Breast epithelium (tissue), 4 donors: Measurements from ENCODE around the gene SMYD2. TPM values are rescaled to one million over a fixed set of nuclear protein-coding genes. Genes with fewer than 3 reads are reported as not detected.

Experiments
- DNase-seq, 2 donors: peaks; one replicate each; pipeline ENCODE4 v3.0.0-alpha.2; 2019; ENCODE audit warnings: low spot score in 2 of 2
- H3K27ac ChIP-seq, 2 donors: fragments of 200-600 bp; sonication (generic) in 1 of 2; one replicate each; pipeline ENCODE4 v1.5.1; 2016 to 2019; ENCODE audit warnings: mild to moderate bottlenecking in 1 of 2
- H3K27me3 ChIP-seq, 2 donors: fragments of 200-600 bp; sonication (generic) in 1 of 2; one replicate each; pipeline versions ENCODE4 v1.5.1 to v1.6.0; 2017 to 2019; ENCODE audit warnings: control low read depth in 1 of 2, mild to moderate bottlenecking in 1 of 2
- H3K36me3 ChIP-seq: fragments of 200-600 bp; one replicate; pipeline ENCODE4 v1.5.1; 2019
- H3K4me1 ChIP-seq, 2 donors: fragments of 200-600 bp; sonication (generic); one replicate each; pipeline ENCODE4 v1.5.1; 2016 to 2019; ENCODE audit warnings: control low read depth in 1 of 2
- H3K4me3 ChIP-seq, 3 donors: fragments of 200-600 bp; sonication (generic); 1 replicate in 2 of 3; 2 replicates in 1 of 3; pipeline ENCODE4 v1.5.1; 2016 to 2019; ENCODE audit warnings: mild to moderate bottlenecking in 3 of 3, moderate library complexity in 2 of 3
- H3K9me3 ChIP-seq, 2 donors: fragments of 200-600 bp; sonication (generic) in 1 of 2; one replicate each; pipeline ENCODE4 v1.5.1; 2016 to 2019; ENCODE audit warnings: control low read depth in 1 of 2
- POLR2A ChIP-seq: fragments of 450-650 bp; IDR thresholded peaks from one replicate; pipeline ENCODE4 v1.6.1; 2016; ENCODE audit warnings: antibody characterized with exemption, mild to moderate bottlenecking, moderate library complexity
- POLR2AphosphoS5 ChIP-seq, 3 donors: sonication (generic); formaldehyde crosslinking; IDR thresholded peaks; one replicate each; pipeline ENCODE4 v1.6.1; 2017; ENCODE audit warnings: antibody characterized with exemption in 3 of 3
- intact Hi-C: fragments of 100-400 bp; cut with DNase I; formaldehyde crosslinking; loops from one replicate; pipeline ENCODE4 v1.15.1; 2023; ENCODE audit warnings: low total_unique reads
- total RNA-seq, 3 donors: library from RNA; depleted of rRNA; stranded (reverse); fragments of >200 nt; gene quantifications; one replicate each; pipeline ENCODE4 v1.1.0, GENCODE V29; 2016
- TF ChIP-seq, protein P1 (sequence below), 3 donors: fragments of 450-650 bp; IDR thresholded peaks; one replicate each; pipeline ENCODE4 v1.5.1; 2016 to 2017; ENCODE audit warnings: antibody characterized with exemption in 3 of 3, mild to moderate bottlenecking in 3 of 3, moderate library complexity in 3 of 3

Gene SMYD2
- total RNA-seq, 3 donors from 2014 or later: 30.9 to 37.3 (median 37.0) TPM

- Histone ChIP-seq H3K27ac (no peak overlapping the region), H3K9me3 (no peaks in the 10 kb centered on the region), H3K36me3 (no peaks in the 10 kb centered on the region), H3K27me3 (no peaks in the 10 kb centered on the region), H3K4me3 (no peak overlapping the region), H3K4me1 (no peaks in the 10 kb centered on the region)
- no peak for DNase-seq
- TF ChIP-seq, protein P1, sequence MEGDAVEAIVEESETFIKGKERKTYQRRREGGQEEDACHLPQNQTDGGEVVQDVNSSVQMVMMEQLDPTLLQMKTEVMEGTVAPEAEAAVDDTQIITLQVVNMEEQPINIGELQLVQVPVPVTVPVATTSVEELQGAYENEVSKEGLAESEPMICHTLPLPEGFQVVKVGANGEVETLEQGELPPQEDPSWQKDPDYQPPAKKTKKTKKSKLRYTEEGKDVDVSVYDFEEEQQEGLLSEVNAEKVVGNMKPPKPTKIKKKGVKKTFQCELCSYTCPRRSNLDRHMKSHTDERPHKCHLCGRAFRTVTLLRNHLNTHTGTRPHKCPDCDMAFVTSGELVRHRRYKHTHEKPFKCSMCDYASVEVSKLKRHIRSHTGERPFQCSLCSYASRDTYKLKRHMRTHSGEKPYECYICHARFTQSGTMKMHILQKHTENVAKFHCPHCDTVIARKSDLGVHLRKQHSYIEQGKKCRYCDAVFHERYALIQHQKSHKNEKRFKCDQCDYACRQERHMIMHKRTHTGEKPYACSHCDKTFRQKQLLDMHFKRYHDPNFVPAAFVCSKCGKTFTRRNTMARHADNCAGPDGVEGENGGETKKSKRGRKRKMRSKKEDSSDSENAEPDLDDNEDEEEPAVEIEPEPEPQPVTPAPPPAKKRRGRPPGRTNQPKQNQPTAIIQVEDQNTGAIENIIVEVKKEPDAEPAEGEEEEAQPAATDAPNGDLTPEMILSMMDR (IDR thresholded peaks at IDR 0.05): no peak
- no peak for TF ChIP-seq POLR2AphosphoS5 (IDR thresholded peaks at IDR 0.05)
- TF ChIP-seq POLR2A: no peak
- intact Hi-C loops: loop anchor here (10.0 kb wide), 1 partner anchor 60 kb away; no protein-coding TSS in a partner anchor
These were observed 44.2 kb downstream of the SMYD2 start for GRCh38 chr1:214324896-214325800.

GRCh38 chr1:214326406-214326805, 45.4 kb downstream of the SMYD2 start:
- DNase-seq: no peak
- no peak overlapping the region for H3K4me3 ChIP-seq
- no peaks in the 10 kb centered on the region for H3K4me1 ChIP-seq
- no peak overlapping the region for H3K27ac ChIP-seq
- H3K9me3 ChIP-seq: no peaks in the 10 kb centered on the region
- intact Hi-C loops: loop anchor here (10.0 kb wide), 1 partner anchor 62 kb away; no protein-coding TSS in a partner anchor
- H3K36me3 ChIP-seq: no peaks in the 10 kb centered on the region
- no peak for TF ChIP-seq POLR2AphosphoS5 (IDR thresholded peaks at IDR 0.05)
- H3K27me3 ChIP-seq: no peaks in the 10 kb centered on the region

DNA sequence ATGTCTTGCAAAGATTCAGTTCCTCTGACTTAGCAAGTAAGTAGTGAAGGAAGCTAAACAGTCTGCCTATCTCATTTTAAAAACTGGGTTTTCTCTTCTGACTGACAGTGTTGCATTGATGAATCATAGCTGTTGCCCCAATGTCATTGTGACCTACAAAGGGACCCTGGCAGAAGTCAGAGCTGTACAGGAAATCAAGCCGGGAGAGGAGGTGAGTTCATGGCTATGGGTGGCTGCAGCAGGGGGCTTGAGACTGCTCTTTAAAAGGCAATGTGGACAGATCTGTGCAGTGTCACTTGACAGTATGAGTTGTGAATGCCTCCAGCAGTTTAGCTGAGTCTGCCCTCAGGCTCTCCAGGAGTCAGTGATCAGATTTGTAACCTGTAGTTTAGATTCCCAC, 46.6 kb downstream of the SMYD2 start:
- Histone ChIP-seq H3K27me3 (no peaks in the 10 kb centered on the region), H3K36me3 (no peaks in the 10 kb centered on the region), H3K4me1 (no peaks in the 10 kb centered on the region), H3K9me3 (no peaks in the 10 kb centered on the region), H3K27ac (no peak overlapping the region), H3K4me3 (no peak overlapping the region)
- DNase-seq: no peak
- intact Hi-C loops: loop anchor here (10.0 kb wide), 1 partner anchor 63 kb away; no protein-coding TSS in a partner anchor
- TF ChIP-seq POLR2A (no peak), POLR2AphosphoS5 (IDR thresholded peaks at IDR 0.05) (no peak)
- TF ChIP-seq, protein P1 (IDR thresholded peaks at IDR 0.05): no peak

DNA sequence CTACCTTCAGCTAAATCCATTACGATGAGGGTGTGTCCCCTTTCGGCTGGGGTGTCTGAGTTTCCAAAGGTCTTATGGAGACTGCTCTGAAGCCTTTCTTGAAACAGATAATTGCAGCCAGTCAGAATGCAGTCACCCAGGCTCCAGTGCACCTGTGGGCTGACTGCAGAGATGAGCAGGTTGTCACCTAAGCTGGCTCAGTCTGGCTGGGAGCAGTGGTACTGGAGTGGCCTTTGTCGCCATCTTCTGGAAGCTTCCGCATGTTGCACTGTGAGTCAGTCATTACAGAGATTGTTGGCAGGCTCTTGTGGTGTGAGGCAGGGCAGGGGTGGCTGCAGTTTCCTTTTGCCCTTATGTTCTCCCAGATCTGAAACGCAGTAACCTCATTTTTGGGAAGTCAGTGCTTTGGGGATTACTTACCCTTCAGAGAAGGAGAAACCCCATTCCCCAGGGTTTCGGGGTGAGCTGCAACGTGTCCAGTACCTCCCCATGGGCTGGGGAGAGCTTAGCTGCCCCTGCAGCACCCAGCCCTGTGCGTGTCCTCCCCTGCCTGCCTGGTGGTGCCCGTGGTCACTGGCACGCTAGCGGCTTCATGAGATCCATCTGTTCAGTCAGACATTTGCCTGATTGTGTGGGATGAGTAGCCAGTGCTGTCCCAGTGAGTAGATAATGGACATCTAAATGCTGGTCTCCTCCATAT, 48.0 kb downstream of the SMYD2 start:
- TF ChIP-seq POLR2AphosphoS5 (IDR thresholded peaks at IDR 0.05): peak in 1 of 3 donors; percentile 46
- no peak for TF ChIP-seq POLR2A
- TF ChIP-seq, protein P1 (IDR thresholded peaks at IDR 0.05): peak; percentile 55 to 91 (median 87)
- H3K4me1 ChIP-seq: no peaks in the 10 kb centered on the region
- no peaks in the 10 kb centered on the region for H3K9me3 ChIP-seq
- intact Hi-C loops: loop anchor here (10.0 kb wide), 1 partner anchor 64 kb away; no protein-coding TSS in a partner anchor
- H3K4me3 ChIP-seq: no peak overlapping the region
- H3K27ac ChIP-seq: no peak overlapping the region
- no peaks in the 10 kb centered on the region for H3K36me3 ChIP-seq
- DNase-seq: peak; percentile 82 to 87
- no peaks in the 10 kb centered on the region for H3K27me3 ChIP-seq

DNA sequence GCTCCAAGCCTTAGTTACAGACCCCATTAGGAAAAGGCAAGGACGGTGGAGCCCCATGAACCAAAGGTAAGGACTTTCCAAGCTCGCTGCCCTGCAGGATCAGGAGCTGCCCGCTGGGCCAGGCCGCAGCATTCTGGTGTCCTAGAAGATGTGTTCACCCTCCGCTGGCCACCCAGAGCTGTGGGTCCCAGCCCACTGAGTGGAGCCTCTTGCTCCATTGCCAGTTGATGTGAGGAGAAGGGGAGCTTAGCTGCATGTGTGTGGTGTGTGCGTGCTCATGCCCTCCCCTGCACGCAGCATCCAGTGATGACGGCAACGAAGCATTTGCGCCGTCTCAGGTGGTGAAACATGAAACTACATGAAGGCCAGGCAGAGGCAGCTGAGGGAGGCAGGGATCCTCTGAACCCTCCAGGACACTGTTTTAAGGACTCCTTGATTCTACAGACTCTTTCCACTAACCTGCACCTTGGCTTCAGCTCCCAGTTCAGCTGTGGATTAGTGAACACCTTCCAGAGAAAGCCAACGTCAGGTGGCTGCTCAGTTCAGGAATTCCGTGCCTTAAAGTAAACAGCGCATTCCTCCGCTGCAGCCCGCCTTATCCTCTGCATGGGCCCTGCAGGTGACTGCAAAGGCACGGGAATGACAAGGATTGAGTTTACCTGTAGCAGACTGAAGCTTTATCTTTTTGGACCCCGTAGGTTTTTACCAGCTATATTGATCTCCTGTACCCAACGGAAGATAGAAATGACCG, 48.7 kb downstream of the SMYD2 start:
- Histone ChIP-seq H3K4me3 (no peak overlapping the region), H3K27ac (no peak overlapping the region), H3K9me3 (no peaks in the 10 kb centered on the region), H3K27me3 (no peaks in the 10 kb centered on the region), H3K36me3 (no peaks in the 10 kb centered on the region), H3K4me1 (no peaks in the 10 kb centered on the region)
- intact Hi-C loops: loop anchor here (10.0 kb wide), 1 partner anchor 65 kb away; no protein-coding TSS in a partner anchor
- DNase-seq: no peak
- TF ChIP-seq POLR2AphosphoS5 (IDR thresholded peaks at IDR 0.05): no peak
